Adrenal gland (tissue), 5 donors: ENCODE measurements around the gene WWC2.

ENCODE experiments used
- CTCF ChIP-seq, 6 experiments: fragments of 450-650 bp in 4 of 6; fragments of 200-600 bp in 2 of 6; sonication (generic) in 1 of 6; IDR thresholded peaks; 1 replicate in 5 of 6; 2 replicates in 1 of 6; pipeline versions ENCODE4 v1.5.1 to v1.8.0; 2016 to 2021; ENCODE audit warnings: antibody characterized with exemption in 6 of 6, mild to moderate bottlenecking in 2 of 6, moderate library complexity in 1 of 6
- POLR2A ChIP-seq, 2 donors: fragments of 450-650 bp; IDR thresholded peaks; one replicate each; pipeline ENCODE4 v1.6.1; 2017; ENCODE audit warnings: antibody characterized with exemption in 2 of 2, mild to moderate bottlenecking in 2 of 2, moderate library complexity in 1 of 2
- donor health status: DM: no; HTN: no; CAD: no.

GRCh38 chr4:183306811-183307210, 207.8 kb downstream of the WWC2 start:
- TF ChIP-seq CTCF (IDR thresholded peaks at IDR 0.05) (no peak), POLR2A (IDR thresholded peaks at IDR 0.05) (no peak)
